Mesenteric fat pad (tissue), 1 donor: ENCODE results near the gene ZSCAN5A. TPM values are rescaled to one million over a fixed set of nuclear protein-coding genes. Genes with fewer than 3 reads are reported as not detected.

ENCODE experiments used
- total RNA-seq: library from RNA; stranded (reverse); fragmentation: NEBNext Ultra II Directional; extraction: Animal tissue kit (Norgen Biotek cat#: 25700); gene quantifications from one replicate; pipeline ENCODE4 v1.2.1, GENCODE V29; 2021
- donor health status: DM: yes; HTN: yes; CAD: no.

Gene ZSCAN5A
- total RNA-seq, 1 donor from 2014 or later = 12.9 TPM

Other genes with a start within 250 kb of the ZSCAN5A start
- gene ZNF787, start 193.5 kb downstream of the ZSCAN5A start, total RNA-seq = 35.1 TPM
- 17.3 TPM for gene ZNF444, start 173.6 kb downstream of the ZSCAN5A start, total RNA-seq
- not detected for gene GALP, start 138.8 kb downstream of the ZSCAN5A start, total RNA-seq
- not detected for gene ZSCAN5B, start 117.1 kb downstream of the ZSCAN5A start, total RNA-seq
- not detected for gene ZSCAN5C, start 112.6 kb downstream of the ZSCAN5A start, total RNA-seq
- not detected for gene EDDM13, start 42.1 kb downstream of the ZSCAN5A start, total RNA-seq
- 3.1 TPM for gene ZNF582, start 78.7 kb upstream of the ZSCAN5A start, total RNA-seq
- gene ZNF583, start 89.5 kb upstream of the ZSCAN5A start, total RNA-seq = 4.6 TPM
- gene ZNF667, start 162.5 kb upstream of the ZSCAN5A start, total RNA-seq = 3.4 TPM
- 6.2 TPM for gene ZNF471, start 193.0 kb upstream of the ZSCAN5A start, total RNA-seq
- gene ZFP28, start 224.1 kb upstream of the ZSCAN5A start, total RNA-seq = 5.6 TPM